HG02759 (cell line): ENCODE data around the gene VRK2.
A peak's percentile ranks its signal among the peaks of the same experiment; 100 is the strongest.
"Not testable (repeated sequence)": the region's sequence is repeated elsewhere in the genome, so short reads cannot be mapped to it uniquely, and the experiment has no call there.

Experiments
- ATAC-seq: cut with Tn5 transposase; IDR thresholded peaks from one replicate; pipeline ENCODE4 v1.9.1; 2021; ENCODE audit warnings: mild to moderate bottlenecking, moderate library complexity; ENCODE audit not compliant: unreplicated experiment

Gene VRK2

DNA sequence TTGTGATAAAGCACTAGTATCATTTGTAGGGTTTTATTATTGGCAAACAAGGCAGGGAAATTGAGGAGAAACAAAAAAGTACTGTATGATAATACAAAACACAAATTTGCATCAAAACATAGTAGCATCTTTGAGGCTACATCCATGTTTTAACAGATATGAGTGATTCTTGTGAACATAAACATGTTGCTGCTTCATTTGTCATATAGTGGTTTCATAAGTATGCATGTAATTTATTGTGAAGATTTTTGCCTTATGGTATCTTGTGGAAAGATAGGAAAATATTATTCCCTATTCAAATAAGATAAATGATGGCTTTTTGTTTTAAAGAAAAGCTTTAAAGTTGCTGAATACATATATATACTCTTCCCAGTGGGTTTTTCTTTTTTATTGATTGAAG lies 60.3 kb downstream of the VRK2 start:
- no peak for ATAC-seq

DNA sequence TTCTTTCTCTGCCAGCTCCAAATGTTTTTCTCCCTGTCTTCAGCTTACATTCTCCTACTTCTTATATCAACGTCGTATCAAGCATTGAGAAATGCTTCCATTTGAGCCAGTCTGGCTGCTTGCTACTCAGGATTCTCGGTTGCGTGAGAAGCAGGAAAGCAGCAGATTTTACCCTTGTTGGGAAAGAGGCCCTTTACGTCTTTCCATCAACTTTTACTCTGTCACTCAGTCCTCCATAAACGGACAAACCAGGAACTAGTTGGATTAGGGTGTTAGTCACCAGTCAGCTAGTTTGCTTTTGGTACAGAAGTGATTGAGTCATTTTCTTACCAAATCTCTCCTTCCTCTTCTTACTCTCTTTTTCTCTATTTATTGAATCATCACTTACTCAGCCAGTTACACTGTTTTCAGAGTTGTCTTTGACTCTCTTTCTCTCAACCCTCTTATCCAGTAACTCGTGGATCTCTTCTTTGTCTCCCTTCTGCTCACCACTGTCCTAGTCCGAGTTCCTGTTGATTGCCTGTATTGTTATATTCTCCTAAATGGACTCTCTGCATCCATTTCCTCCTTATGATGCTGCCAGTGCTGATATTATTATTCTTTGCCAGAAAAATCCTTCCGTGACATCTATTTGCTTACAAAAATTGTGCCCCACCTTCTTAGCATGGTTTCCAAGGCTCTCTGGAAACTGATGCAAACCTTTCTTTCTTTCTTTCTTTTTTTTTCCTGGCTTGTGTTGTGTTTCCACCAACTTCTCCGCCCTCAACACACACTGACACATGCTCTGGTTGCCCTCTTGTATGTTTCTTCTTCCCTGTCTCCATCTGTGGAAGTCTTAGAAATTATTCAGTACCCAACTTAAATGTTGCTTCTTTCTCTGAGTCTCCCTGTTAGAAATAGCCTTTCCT lies 61.5 kb downstream of the VRK2 start:
- no peak for ATAC-seq

DNA sequence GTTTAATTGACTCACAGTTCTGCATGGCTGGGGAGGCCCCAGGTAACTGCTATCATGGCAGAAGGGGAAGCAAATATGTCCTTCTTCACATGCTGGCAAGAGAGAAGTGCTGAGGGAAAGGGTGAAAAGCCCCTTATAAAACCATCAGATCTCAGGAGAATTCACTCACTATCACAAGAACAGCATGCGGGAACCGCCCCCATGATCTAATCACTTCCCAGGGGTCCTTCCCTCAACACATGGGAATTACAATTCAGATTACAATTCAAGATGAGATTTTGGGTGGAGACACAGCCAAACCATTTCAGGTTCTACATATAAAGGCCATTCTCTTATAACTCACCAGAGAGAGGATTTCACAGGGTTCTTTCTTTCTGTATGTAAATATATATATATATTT lies 62.9 kb downstream of the VRK2 start:
- ATAC-seq = no peak

DNA sequence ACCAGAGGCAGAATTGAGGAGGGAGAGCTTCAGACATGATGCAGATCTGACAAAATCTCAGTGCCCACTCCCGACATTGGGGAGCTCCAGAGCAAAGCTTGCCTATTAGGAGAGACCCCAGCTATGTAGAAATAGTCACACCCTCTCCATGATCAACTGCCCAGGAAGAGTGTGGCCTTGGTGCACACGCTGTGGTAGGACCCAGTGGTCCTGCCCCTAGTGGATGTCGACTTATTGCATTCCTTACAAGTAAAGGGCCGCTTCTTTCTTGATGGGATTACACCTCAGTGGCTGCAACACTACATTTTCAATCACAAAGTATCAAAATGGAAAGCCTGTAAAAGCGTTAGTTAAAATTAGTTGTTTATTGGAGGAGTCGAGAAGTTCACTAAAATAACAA lies 64.2 kb downstream of the VRK2 start:
- no peak for ATAC-seq

DNA sequence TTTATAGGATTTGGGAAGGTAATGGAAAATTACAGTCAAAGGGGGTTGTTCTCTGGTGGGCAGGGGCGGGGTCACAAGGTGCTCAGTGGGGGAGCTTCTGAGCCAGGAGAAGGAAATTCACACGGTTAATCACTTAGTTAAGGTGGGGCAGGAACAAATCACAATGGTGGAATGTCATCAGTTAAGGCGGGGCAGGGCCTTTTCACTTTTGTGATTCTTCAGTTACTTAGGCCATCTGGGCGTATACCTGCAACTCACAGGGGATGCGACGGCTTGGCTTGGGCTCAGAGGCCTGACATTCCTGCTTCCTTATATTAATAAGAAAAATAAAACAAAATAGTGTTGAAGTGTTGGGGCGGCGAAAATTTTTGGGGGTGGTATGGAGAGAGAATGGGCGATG lies 67.0 kb downstream of the VRK2 start:
- ATAC-seq = not testable (repeated sequence)

DNA sequence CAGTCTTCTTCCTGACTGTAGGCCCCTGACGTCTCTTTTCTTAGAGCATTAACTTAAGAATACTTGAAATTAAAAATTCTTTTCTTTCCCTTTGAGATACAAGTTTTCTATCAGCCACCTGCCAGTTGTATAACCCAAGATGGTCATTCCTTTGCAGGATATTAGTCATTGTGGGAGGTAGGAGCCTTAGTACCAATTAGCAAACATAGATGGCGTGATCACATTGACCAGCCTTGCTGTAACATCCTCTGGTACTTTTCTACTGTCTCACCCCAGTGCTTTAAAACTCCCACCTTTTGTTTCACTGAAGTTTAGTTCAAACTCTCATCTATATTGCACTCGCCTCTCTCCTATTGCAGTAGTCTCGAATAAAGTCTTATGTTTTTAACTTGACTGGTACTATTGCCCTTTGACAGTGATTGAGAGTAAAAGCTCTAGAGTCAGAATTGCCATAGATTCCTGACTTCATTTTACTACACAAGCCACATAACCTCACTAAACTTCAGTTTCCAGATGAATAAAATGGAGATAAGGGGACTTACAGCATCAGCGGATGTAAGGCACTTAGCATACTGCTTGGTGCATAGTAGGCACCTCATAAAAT lies 74.1 kb downstream of the VRK2 start:
- peak; percentile 40 for ATAC-seq

DNA sequence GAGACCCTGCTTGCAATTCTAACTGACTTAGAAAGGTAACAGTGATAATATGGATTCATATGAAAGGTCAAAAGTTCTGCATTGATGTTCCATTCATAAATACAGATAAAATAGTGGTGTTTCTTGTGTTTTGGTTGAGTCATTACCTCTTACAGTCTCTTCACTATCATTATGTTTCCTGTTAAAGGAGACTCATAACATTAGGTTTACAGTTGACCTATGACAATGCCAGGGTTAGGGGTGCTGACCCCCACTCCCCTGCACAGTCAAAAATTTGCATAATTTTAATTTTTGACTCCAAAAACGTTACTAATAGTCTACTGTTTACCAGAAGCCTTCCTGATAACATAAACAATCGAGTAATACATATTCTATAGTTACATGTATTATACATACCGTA lies 75.4 kb downstream of the VRK2 start:
- no peak for ATAC-seq

DNA sequence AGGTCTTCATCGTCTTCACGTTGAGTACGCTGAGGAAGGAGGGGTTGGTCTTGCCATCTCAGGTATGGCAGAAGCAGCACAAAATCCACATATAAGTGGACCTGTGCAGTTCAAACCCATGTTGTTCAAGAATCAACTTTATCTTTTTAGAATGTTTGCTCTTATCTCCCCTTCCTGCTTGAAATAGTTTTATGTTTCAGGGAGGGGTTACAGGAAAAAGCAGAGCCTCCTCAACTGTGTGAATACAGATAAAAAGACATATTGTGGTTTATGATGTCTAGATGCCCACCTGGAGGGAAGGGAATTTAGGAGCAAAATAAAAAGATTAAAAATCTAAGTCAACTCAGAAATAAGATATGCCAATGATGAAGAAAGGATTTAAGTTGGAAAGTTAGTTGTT lies 75.9 kb downstream of the VRK2 start:
- ATAC-seq = no peak

DNA sequence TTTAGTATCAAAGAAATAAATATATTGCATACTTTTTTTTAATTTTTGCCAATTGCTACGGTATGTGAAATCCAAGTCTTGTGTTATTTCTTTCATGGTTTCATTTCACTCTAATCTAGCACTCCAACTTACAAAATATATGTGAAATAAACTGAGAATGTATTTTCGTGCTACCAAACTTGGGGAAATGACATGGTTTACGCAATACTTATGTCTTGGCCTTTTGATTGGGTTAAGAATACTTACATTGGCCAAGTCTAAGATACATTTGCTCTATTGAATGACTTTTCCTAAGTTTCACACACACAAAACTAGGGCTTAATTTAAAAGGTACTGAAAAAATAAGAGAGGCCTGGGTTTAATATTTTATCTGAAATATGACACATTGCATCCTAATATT lies 80.5 kb downstream of the VRK2 start:
- ATAC-seq = no peak

DNA sequence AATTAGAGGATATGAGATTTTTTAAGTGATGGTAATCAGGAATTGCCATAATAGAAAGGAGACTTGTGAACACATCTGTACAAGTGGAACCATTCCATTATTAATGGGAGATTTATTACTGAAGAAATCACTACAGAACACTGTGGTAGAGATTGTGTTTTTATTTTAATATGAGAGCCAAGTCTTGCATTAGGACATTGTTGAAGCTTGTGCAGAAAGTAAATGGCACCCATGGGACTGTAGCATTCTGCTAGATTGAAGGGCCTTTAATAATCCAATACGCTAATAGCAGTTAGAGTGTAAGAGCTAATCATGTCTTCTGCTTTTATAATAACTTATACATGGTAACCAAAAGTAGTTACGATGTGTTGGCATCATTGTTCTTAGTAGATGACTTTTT lies 83.6 kb downstream of the VRK2 start:
- ATAC-seq = no peak

DNA sequence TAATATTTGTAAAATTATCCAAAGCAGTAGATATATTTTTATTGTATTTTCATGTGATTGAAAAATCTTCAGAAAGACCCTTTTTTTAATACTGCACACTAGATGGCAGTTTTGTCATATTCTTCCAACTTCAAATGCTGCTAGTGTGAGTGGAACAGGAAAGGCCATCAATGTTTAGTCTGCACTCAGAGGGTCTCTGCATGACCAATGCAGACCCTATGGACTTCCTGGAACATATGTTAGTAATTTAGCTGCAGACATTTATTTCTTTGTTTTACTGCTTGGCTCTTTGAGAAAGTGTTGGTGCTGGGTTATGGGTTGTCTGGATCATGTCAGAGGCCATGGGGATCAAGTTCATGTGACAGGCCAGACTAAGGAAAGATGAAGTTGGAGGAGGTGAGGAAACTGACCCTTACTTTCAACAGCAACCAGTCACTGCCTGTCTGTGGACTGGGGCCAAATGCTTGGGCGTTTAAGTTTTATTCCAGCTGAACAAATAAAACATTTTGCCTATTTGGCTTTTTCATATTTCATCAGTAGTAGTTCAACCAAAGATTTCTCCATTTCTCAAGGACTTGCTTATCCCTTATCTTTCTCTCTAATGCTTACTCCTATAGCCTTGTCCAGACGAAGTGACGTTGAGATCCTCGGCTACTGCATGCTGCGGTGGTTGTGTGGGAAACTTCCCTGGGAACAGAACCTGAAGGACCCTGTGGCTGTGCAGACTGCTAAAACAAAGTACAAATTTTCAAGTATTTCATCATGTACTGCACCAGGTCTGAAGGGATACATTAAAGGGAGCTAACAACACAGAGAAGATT lies 84.8 kb downstream of the VRK2 start:
- no peak for ATAC-seq

DNA sequence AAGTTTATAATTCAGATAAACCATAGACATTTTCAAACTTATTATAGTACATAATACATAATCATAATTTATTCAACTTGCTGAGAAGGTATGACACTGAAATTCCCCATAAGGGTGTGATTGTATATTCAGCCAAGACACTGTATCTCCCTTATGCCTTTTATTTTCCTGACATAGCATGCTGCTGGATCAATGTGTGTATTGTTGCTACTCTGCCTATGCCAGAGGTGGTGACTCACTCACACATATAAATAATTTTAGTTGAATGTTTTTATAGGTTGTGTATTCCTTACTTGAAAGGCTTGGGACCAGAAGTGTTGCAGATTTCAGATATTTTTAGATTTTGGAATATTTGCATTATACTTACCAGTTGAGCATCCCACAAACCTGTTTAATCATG lies 86.8 kb downstream of the VRK2 start:
- no peak for ATAC-seq

DNA sequence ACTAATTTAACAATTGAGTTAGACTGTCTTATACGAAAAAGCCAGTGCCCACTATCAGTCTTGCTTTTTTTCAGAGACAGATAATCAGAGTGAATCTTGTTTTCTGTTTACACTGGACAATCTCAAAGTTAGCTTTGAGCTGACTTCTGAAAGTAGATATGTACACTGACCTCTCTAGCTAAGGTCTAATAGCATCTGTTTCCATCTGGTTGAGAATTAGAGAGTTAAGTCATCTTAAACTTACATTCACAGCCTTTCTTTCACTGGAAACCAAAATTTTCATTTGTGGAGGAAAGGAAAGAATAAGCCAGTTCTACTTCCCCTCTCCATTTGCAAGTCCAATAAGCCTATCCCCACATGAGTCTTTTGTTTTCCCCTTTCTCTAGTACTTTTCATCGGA lies 89.3 kb downstream of the VRK2 start:
- no peak for ATAC-seq

DNA sequence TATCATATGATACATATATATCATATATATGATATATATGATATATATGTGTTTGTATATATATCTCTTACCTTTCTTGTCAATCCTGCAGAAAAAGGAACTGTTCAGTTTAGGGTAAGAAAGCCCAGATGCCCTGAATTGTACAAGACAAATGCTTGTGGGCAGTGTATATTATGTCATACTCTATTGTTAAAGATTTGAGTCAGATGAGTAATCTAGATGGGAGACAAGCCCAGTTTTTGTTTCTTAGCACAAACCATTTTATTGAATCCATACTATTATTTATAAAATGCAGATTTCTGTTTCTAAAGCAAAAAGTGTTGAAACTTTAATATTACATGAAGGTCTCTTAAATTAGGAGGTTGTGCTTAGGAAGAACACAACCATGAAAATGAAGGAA lies 90.6 kb downstream of the VRK2 start:
- no peak for ATAC-seq

DNA sequence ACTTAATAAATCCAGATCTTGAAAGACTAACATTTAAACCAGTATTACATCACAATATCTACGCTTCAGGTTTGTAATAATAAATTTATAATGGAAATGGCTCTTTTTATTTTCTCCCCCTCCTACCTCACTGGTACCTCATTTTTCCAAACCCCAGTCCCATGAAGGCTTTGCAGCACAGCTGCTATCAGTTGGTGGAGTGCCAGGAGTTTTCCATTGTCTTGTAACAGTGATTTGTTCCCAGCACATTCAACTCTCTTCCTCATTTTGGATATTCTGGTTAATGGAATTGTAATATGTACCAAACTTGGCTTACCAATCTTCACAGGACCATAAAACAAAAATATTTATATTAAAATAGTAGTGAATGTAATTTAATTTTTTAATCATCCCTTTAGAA lies 91.2 kb downstream of the VRK2 start:
- no peak for ATAC-seq

DNA sequence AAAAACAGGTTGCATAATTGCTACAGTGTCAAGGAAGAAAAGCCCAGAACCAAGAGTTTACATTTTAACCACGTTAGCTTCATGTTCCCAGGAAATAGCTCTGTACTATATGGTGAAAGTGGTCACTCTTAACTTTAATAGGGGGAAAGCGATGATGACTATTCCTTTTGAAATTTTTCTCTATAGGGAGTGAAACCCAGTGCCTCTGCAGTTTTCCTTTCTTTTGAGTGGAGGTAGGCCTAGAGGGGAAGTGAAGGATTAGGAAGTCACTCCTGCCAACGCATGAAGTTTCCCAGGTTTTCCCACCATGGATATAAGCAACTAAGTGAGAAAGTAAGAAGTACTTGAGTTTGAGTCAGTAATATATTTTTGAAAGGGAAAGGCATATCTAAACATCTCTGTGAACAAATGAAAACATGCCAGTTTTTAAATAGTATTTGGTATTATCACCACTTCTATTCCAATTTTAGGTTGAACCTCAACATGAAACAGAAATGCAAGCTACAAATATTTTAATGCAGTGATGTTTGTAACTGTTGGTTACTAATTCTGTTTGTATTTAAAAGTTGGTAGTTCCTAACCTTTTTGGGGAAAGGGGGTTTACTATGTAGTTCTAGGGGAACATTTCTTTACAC lies 91.9 kb downstream of the VRK2 start:
- no peak for ATAC-seq

DNA sequence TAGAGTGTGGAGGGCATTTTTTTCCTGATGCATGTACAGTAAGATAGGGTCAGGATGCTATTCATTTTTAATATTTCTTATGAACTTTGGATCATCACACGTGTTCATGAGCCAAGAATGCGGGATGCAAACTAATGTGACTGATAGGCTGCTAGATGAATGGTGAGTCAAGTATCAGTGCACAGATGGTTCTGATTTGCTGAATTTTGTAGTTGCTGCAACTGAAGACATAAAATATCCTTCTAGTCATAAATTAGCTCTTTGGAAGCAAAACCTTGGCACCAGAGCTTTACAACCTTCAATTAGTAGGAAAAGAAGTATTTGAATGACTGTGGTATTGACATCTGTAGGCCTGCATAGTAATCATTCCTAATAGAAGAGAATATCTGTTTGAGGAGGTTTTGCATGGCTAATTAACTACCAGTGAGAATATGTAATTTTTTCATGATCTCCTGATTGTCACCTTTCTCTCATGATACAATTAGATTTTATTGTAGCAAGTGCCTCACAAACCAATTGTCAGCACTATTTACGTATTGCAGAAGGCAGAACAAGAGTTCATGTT lies 94.0 kb downstream of the VRK2 start:
- ATAC-seq = no peak

DNA sequence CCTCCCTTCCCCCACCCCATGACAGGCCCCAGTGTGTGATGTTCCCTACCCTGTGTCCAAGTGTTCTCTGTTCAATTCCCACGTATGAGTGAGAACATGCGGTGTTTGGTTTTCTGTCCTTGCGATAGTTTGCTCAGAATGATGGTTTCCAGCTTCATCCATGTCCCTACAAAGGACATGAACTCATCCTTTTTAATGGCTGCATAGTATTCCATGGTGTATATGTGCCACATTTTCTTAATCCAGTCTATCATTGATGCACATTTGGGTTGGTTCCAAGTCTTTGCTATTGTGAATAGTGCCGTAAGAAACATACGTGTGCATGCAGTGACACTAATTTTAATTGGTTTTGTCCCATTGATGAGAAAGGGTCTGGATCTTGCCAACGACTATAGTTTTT lies 99.2 kb downstream of the VRK2 start:
- ATAC-seq = not testable (repeated sequence)

DNA sequence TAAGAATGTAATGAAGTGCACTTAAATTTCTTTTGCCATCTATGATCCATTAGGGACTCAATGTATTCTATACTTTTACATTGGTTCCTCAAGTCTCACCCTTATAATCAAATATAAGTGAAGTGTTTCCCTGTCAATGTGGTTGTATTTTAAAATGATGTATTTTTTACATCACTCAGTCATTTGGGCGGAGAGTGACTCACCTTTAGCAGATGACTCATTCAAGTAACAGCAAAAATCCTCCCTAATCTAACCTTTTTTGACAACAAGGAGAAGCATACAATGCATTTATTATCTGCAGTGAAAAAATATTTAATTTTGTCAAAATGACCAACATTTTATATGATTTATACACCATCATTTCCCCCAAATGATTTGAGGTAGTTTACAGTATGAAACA lies 100.1 kb downstream of the VRK2 start:
- no peak for ATAC-seq

DNA sequence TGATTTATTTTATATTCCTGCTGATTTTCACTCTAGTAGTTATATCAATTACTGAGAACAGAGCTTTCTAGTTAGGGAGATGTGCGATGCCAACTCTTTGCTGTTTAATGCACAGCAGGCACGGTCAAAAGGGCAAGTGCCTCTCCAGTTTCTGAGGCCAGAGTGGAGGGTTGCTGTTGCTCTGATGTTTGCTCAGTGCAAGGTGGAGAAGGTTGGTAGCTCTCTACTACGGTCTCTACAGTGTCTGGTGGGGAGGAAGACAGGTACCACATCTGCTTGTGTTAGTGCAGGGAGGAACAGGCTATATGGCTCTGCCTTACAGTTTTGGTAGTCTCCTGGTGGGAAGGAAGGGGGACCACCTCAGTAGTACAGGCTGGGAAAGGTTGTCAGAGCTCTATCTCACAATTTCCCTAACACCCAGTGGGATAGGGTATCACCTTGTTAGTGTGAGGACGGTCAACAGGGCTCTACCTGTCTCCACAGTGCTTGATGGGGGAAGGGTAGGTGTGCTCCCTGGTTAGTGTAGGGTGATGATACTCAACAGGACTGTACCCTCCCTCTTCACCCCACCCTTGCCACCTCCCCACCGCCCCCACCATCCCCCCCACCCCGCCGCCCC lies 108.7 kb downstream of the VRK2 start:
- no peak for ATAC-seq

DNA sequence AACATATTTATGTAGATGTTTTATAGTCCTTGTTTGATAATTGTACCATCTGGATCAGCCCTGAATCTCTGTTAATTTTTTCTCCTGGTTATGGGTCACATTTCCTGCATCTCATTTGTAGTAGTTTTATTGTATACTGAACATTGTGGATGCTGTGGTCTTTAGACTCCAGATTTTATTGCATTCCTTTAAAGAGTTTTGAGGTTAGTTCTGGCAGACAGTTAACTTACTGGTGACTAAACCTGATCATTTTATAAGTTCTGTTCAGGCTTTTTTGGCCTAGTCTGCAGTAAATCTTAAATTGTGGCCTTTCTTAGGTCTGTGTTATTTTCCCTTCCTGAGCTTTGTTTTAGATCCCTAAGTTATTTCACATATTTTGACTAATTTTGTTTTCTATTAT lies 110.2 kb downstream of the VRK2 start:
- no peak for ATAC-seq
